ENCODE results near the gene EPM2A. TPM values are rescaled to one million over a fixed set of nuclear protein-coding genes. Genes with fewer than 3 reads are reported as not detected.

Gene EPM2A
- total and polyA plus RNA-seq, 2 donors (not counting 3 experiments of a cell fraction or from before 2014, with no cell fraction given), result 3.1 to 4.8 TPM

DNA sequence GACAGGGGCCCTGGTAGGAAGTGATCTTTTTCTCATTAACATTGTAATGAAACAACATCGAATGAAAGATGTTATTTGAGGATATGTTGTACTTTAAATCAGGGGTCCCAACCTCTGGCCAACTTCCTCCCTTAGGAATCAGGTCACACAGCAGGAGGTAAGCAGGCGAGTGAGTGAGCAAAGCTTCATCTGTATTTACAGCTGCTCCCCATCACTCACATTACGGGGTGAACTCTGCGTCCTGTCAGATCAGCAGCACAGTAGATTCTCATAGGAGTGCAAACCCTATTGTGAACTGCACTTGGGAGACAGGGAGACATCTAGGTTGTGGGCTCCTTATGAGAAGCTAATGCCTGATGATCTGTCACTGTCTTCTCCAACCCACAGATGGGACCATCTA is 19.9 kb downstream of the EPM2A start:
- Histone ChIP-seq H3K27ac (ENCODE audit: insufficient read depth, low read depth, low read length) (no peak overlapping the region), H3K9me3 (replicated peaks; ENCODE audit: control insufficient read depth, insufficient read depth, low read length) (no peaks in the 10 kb centered on the region), H2AFZ (ENCODE audit: low read depth, low read length) (no peak overlapping the region), H3K27me3 (ENCODE audit: control insufficient read depth in 2 of 2, insufficient read depth in 2 of 2, low read length in 2 of 2) (no peaks in the 10 kb centered on the region), H3K9ac (replicated peaks; ENCODE audit: extremely low read depth, insufficient read depth, low read length) (no peak overlapping the region), H3K4me1 (ENCODE audit: control insufficient read depth, extremely low read depth, insufficient read depth, low read length) (no peaks in the 10 kb centered on the region), H3K36me3 (ENCODE audit: control insufficient read depth in 2 of 2, extremely low read depth in 1 of 2, insufficient read depth in 2 of 2, low read length in 2 of 2) (no peaks in the 10 kb centered on the region), H3K4me2 (ENCODE audit: insufficient read depth, low read length) (no peak overlapping the region), H3K4me3 (replicated peaks in 1 of 3; ENCODE audit: insufficient read depth in 1 of 3, low read depth in 1 of 3, low read length in 3 of 3) (no peak overlapping the region), H3K79me2 (ENCODE audit: control insufficient read depth, insufficient read depth, low read length) (no peaks in the 10 kb centered on the region), H3K9me1 (replicated peaks; ENCODE audit: control insufficient read depth, extremely low read depth, insufficient read depth, low read length) (no peaks in the 10 kb centered on the region), H4K20me1 (replicated peaks; ENCODE audit: control insufficient read depth, extremely low read depth, insufficient read depth, low read length) (no peaks in the 10 kb centered on the region)
- TF ChIP-seq JUN (IDR thresholded peaks at IDR 0.05; ENCODE audit: borderline replicate concordance, insufficient read depth, insufficient read length, low read depth) (no peak), EZH2 (IDR thresholded peaks at IDR 0.05; ENCODE audit: borderline replicate concordance, low read depth, low read length, severe bottlenecking) (no peak), GATA2 (IDR thresholded peaks at IDR 0.05; ENCODE audit: insufficient read depth, insufficient read length, low read depth, low read length) (no peak), POLR2A (IDR thresholded peaks at IDR 0.05; ENCODE audit: low read depth, low read length) (no peak), POLR2AphosphoS5 (IDR thresholded peaks at IDR 0.05; ENCODE audit: insufficient read depth, low read depth, low read length) (no peak), MYC (IDR thresholded peaks at IDR 0.05; ENCODE audit: low read depth, low read length) (no peak), FOS (IDR thresholded peaks at IDR 0.05; ENCODE audit: borderline replicate concordance, insufficient read depth, low read length) (no peak)
- TF ChIP-seq, protein P1, sequence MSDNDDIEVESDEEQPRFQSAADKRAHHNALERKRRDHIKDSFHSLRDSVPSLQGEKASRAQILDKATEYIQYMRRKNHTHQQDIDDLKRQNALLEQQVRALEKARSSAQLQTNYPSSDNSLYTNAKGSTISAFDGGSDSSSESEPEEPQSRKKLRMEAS (IDR thresholded peaks at IDR 0.05; ENCODE audit: insufficient read depth, insufficient read length), result no peak
- TF ChIP-seq, protein P2, sequence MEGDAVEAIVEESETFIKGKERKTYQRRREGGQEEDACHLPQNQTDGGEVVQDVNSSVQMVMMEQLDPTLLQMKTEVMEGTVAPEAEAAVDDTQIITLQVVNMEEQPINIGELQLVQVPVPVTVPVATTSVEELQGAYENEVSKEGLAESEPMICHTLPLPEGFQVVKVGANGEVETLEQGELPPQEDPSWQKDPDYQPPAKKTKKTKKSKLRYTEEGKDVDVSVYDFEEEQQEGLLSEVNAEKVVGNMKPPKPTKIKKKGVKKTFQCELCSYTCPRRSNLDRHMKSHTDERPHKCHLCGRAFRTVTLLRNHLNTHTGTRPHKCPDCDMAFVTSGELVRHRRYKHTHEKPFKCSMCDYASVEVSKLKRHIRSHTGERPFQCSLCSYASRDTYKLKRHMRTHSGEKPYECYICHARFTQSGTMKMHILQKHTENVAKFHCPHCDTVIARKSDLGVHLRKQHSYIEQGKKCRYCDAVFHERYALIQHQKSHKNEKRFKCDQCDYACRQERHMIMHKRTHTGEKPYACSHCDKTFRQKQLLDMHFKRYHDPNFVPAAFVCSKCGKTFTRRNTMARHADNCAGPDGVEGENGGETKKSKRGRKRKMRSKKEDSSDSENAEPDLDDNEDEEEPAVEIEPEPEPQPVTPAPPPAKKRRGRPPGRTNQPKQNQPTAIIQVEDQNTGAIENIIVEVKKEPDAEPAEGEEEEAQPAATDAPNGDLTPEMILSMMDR (IDR thresholded peaks at IDR 0.05; ENCODE audit: extremely low read depth in 1 of 2, insufficient read depth in 1 of 2, low read depth in 1 of 2, low read length in 2 of 2), result no peak
- FAIRE-seq (no peak), DNase-seq (ENCODE audit: low read depth, low spot score) (no peak)
- ChIA-PET CTCF (no interaction called here), POLR2A (no interaction called here)
- dilution Hi-C loops (cut with MboI; ENCODE audit: extremely low pct_ligation_motif_present, low sequenced_read_pairs) (no loop called here), intact Hi-C loops (cut with micrococcal nuclease) (no loop called here)
- BruUV-seq (replicated peaks), result no TSS peak
